ENCODE results near the gene UROC1. TPM values are rescaled to one million over a fixed set of nuclear protein-coding genes. Genes with fewer than 3 reads are reported as not detected.

The UROC1 gene
- total and polyA plus RNA-seq, 2 of the 13 experiments (the other 11 are each of a cell fraction or from before 2014, with no cell fraction given), result 0.71 to 1.3 TPM

- 4% methylated on average over 8 of the region's 15 CpGs for WGBS (ENCODE audit: low lambda C conversion rate)
- POLR2A ChIA-PET, result interaction anchor here (0.6 to 3.5 kb wide), 12 partner anchors 8 to 923 kb away, joined by 3 to 53 read pairs (median 5); partner anchors contain the start of genes OSBPL11 and ZXDC
- ATAC-seq (peak; percentile 75), DNase-seq (ENCODE audit: low spot score) (no peak), FAIRE-seq (no peak)
- BruUV-seq (replicated peaks), result no TSS peak
- Histone ChIP-seq H3K79me2 (ENCODE audit: insufficient read depth, low read length) (peaks cover 2% of the 10 kb centered on the region), H3K27ac (ENCODE audit: extremely low read length, insufficient read depth, low read length) (peak overlapping the region; percentile 76), H3K4me3 (replicated peaks in 1 of 3; ENCODE audit: insufficient read depth in 1 of 3, low read depth in 2 of 3, low read length in 3 of 3) (peak overlapping the region; percentile 12 to 73 (median 54)), H3K27me3 (ENCODE audit: control insufficient read depth in 1 of 2, insufficient read depth in 2 of 2, low read length in 2 of 2) (no peaks in the 10 kb centered on the region), H3K4me2 (ENCODE audit: low read depth, low read length) (peak overlapping the region; percentile 94), H4K20me1 (ENCODE audit: insufficient read depth, low read length) (no peaks in the 10 kb centered on the region), H2AFZ (ENCODE audit: low read length) (no peak overlapping the region), H3K9ac (ENCODE audit: insufficient read depth, low read depth, low read length) (peak overlapping the region; percentile 24), H3K4me1 (ENCODE audit: insufficient read depth, low read length) (peaks cover 68% of the 10 kb centered on the region), H3K36me3 (replicated peaks in 1 of 2; ENCODE audit: control insufficient read depth in 1 of 2, insufficient read depth in 2 of 2, low read length in 2 of 2) (no peaks in the 10 kb centered on the region), H3K9me3 (ENCODE audit: low read length) (no peaks in the 10 kb centered on the region)
- intact Hi-C loops (cut with micrococcal nuclease; ENCODE audit: unreplicated experiment), result loop anchor here (5.0 kb wide), 1 partner anchor 36 kb away; no protein-coding TSS in a partner anchor
- in situ Hi-C loops (cut with HindIII; ENCODE audit: extremely low pct_ligation_motif_present, low pct_unique_long_range_greater_than_20kb), result no loop called here
- CTCF ChIA-PET (ENCODE audit: low intra/inter-chr PET ratio, low total read pairs), result no interaction called here
- TF ChIP-seq ZFP1 (CRISPR knock-in tag; IDR thresholded peaks at IDR 0.05), result no peak
- TF ChIP-seq ZNF687 (CRISPR knock-in tag; IDR thresholded peaks at IDR 0.05), result peak; percentile 76
- TF ChIP-seq TBL1XR1 (IDR thresholded peaks at IDR 0.05; ENCODE audit: borderline replicate concordance, low read length, partially characterized antibody), result no peak
- TF ChIP-seq ZBTB7A (CRISPR knock-in tag; IDR thresholded peaks at IDR 0.05), result no peak
- no peak for TF ChIP-seq HOXA7 (CRISPR knock-in tag; IDR thresholded peaks at IDR 0.05)
- TF ChIP-seq ZIK1 (CRISPR knock-in tag; IDR thresholded peaks at IDR 0.05; ENCODE audit: borderline replicate concordance, low read depth), result peak; percentile 17; the same call in 1 of the 2 replicates
- 0 out of 2 replicates have a peak, but pooled peaks have one; percentile 29 for TF ChIP-seq THAP11 (CRISPR knock-in tag; IDR thresholded peaks at IDR 0.05)
- TF ChIP-seq DPF2 (CRISPR knock-in tag; IDR thresholded peaks at IDR 0.05; ENCODE audit: borderline replicate concordance, low read depth), result no peak
- no peak for TF ChIP-seq DBP (CRISPR knock-in tag; IDR thresholded peaks at IDR 0.05; ENCODE audit: not compliant biosample characterization)
- no peak for TF ChIP-seq NFE2L1 (CRISPR knock-in tag; IDR thresholded peaks at IDR 0.05; ENCODE audit: borderline replicate concordance)
- no peak for TF ChIP-seq KDM4B (CRISPR knock-in tag; IDR thresholded peaks at IDR 0.05)
- no peak for TF ChIP-seq CBFB (CRISPR knock-in tag; IDR thresholded peaks at IDR 0.05)
- 0 out of 2 replicates have a peak, but pooled peaks have one; percentile 0 for TF ChIP-seq KLF6 (CRISPR knock-in tag; IDR thresholded peaks at IDR 0.05)
- TF ChIP-seq ELF1 (CRISPR knock-in tag; IDR thresholded peaks at IDR 0.05), result no peak
- TF ChIP-seq, protein P1, sequence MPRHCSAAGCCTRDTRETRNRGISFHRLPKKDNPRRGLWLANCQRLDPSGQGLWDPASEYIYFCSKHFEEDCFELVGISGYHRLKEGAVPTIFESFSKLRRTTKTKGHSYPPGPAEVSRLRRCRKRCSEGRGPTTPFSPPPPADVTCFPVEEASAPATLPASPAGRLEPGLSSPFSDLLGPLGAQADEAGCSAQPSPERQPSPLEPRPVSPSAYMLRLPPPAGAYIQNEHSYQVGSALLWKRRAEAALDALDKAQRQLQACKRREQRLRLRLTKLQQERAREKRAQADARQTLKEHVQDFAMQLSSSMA (CRISPR knock-in tag; IDR thresholded peaks at IDR 0.05), result peak; percentile 75; the same call in 1 of the 2 replicates
- no peak for TF ChIP-seq ZBTB20 (CRISPR knock-in tag; IDR thresholded peaks at IDR 0.05; ENCODE audit: borderline replicate concordance, low read depth)
- TF ChIP-seq, protein P2, sequence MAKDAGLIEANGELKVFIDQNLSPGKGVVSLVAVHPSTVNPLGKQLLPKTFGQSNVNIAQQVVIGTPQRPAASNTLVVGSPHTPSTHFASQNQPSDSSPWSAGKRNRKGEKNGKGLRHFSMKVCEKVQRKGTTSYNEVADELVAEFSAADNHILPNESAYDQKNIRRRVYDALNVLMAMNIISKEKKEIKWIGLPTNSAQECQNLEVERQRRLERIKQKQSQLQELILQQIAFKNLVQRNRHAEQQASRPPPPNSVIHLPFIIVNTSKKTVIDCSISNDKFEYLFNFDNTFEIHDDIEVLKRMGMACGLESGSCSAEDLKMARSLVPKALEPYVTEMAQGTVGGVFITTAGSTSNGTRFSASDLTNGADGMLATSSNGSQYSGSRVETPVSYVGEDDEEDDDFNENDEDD (CRISPR knock-in tag; IDR thresholded peaks at IDR 0.05; ENCODE audit: borderline replicate concordance), result 0 out of 2 replicates have a peak, but pooled peaks have one; percentile 0
Measured at GRCh38 chr3:126517986-126518778, 609 bp upstream of the UROC1 start.
